RPMI7951 (cell line): ENCODE results near the gene ADAMTS8. TPM values are rescaled to one million over a fixed set of nuclear protein-coding genes. Genes with fewer than 3 reads are reported as not detected.
A peak's percentile ranks its signal among the peaks of the same experiment; 100 is the strongest.

Experiments used
- DNase-seq: peaks from one replicate; pipeline ENCODE4 v3.0.0-alpha.2; 2012; ENCODE audit warnings: low read depth
- total RNA-seq: library from RNA; depleted of rRNA; stranded (reverse); fragments of >200 nt; shearing (Covaris generic); gene quantifications from 2 replicates; pipeline ENCODE4 v1.2.3, GENCODE V29; 2014; rRNA removed

Gene ADAMTS8
- not detected in 2 replicates for total RNA-seq

GRCh38 chr11:130428316-130429119 is at the start of gene ADAMTS8:
TSS of gene ADAMTS8 (minus strand) at chr11:130428609. CDS start at chr11:130428286, 323 bp downstream.
- no peak for DNase-seq

GRCh38 chr11:130477586-130478203 is 49.3 kb upstream of the ADAMTS8 start:
- peak; percentile 11 for DNase-seq

GRCh38 chr11:130476922-130477491 is 48.6 kb upstream of the ADAMTS8 start:
- no peak for DNase-seq

- no peak for DNase-seq
Measured at GRCh38 chr11:130476200-130476921, 48.0 kb upstream of the ADAMTS8 start.

GRCh38 chr11:130475426-130476053 is 47.1 kb upstream of the ADAMTS8 start:
- peak; percentile 72 for DNase-seq

GRCh38 chr11:130474637-130475400 is 46.4 kb upstream of the ADAMTS8 start:
- DNase-seq = peak; percentile 28

GRCh38 chr11:130473795-130474377 is 45.5 kb upstream of the ADAMTS8 start:
- DNase-seq = no peak

GRCh38 chr11:130473056-130473794 is 44.8 kb upstream of the ADAMTS8 start:
- DNase-seq = no peak

- no peak for DNase-seq
Measured at GRCh38 chr11:130472434-130472961, 44.1 kb upstream of the ADAMTS8 start.

- DNase-seq = no peak
Measured at GRCh38 chr11:130471731-130472433, 43.5 kb upstream of the ADAMTS8 start.

- DNase-seq = no peak
Measured at GRCh38 chr11:130470832-130471706, 42.7 kb upstream of the ADAMTS8 start.

GRCh38 chr11:130469181-130469580 is 40.8 kb upstream of the ADAMTS8 start:
- no peak for DNase-seq

GRCh38 chr11:130467116-130467900 is 38.9 kb upstream of the ADAMTS8 start:
- DNase-seq = no peak

GRCh38 chr11:130465263-130465662 is 36.9 kb upstream of the ADAMTS8 start:
- no peak for DNase-seq

- peak; percentile 15 for DNase-seq
Measured at GRCh38 chr11:130464291-130464812, 35.9 kb upstream of the ADAMTS8 start.

GRCh38 chr11:130462931-130463330 is 34.5 kb upstream of the ADAMTS8 start:
- DNase-seq = no peak
